ENCODE data around the gene TMEM163. TPM values are rescaled to one million over a fixed set of nuclear protein-coding genes. Genes with fewer than 3 reads are reported as not detected.
A peak's percentile ranks its signal among the peaks of the same experiment; 100 is the strongest.

TMEM163 gene
- total RNA-seq, 1 experiment from 2014 or later = 0.12 TPM

DNA sequence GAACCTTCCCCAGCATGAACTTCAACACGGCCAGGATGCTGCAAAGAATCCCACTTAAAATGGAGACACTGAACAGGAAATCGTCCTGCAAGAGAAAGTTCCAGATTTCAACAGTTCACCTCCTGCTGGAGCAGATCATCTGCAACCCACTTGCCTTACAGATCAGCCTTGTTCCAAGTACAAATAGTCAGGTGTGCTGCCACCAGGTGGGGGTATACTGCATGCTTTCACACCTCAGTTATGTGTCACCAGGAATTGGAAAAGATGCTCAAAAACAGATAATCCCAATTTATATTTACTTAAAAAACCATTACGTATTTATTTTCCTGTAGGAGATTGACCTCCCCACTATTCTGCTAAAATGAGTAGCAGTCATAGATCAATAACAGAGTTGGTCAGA is 252.7 kb downstream of the TMEM163 start:
- Histone ChIP-seq H3K27me3 (ENCODE audit: insufficient read depth, low read length) (no peaks in the 10 kb centered on the region), H3K9me3 (ENCODE audit: control insufficient read depth in 1 of 2, insufficient read depth in 1 of 2, low read depth in 1 of 2, low read length in 2 of 2) (no peaks in the 10 kb centered on the region), H3K9me2 (ENCODE audit: insufficient read depth) (no peaks in the 10 kb centered on the region), H3K4me2 (ENCODE audit: low read length) (no peak overlapping the region), H3K79me2 (ENCODE audit: insufficient read depth, low read length) (no peaks in the 10 kb centered on the region), H2AFZ (ENCODE audit: low read depth, low read length, poor library complexity, severe bottlenecking) (no peak overlapping the region), H3K9ac (ENCODE audit: low read length) (no peak overlapping the region), H3K4me3 (replicated peaks in 1 of 2; ENCODE audit: low read depth in 1 of 2, low read length in 2 of 2) (no peak overlapping the region), H4K20me1 (ENCODE audit: insufficient read depth) (no peaks in the 10 kb centered on the region), H3K36me3 (ENCODE audit: control insufficient read depth in 1 of 2, insufficient read depth in 2 of 2, low read length in 2 of 2) (no peaks in the 10 kb centered on the region), H3K27ac (ENCODE audit: low read depth, low read length) (no peak overlapping the region), H3K4me1 (ENCODE audit: control insufficient read depth in 1 of 2, insufficient read depth in 2 of 2, low read length in 2 of 2) (no peaks in the 10 kb centered on the region)
- ChIA-PET POLR2A (no interaction called here), CTCF (no interaction called here), RAD21 (ENCODE audit: low non-redundant PET in 1 of 2, low total read pairs in 2 of 2, uncharacterized antibody in 2 of 2, unreplicated experiment in 2 of 2) (no interaction called here)
- intact Hi-C loops (cut with micrococcal nuclease) = loop anchor here (1.0 to 10.0 kb wide), 2 partner anchors 309 to 432 kb away; no protein-coding TSS in a partner anchor
- ATAC-seq (peak; percentile 87), DNase-seq (ENCODE audit: low read depth, low spot score) (peak; percentile 54)
- no peak for TF ChIP-seq ELF1 (IDR thresholded peaks at IDR 0.05; ENCODE audit: borderline replicate concordance, low read depth)
- TF ChIP-seq FOSL1 (IDR thresholded peaks at IDR 0.05; ENCODE audit: low read depth) = no peak
- no peak for TF ChIP-seq CBX3 (IDR thresholded peaks at IDR 0.05; ENCODE audit: low read depth)
- no peak for TF ChIP-seq TCF7L2 (IDR thresholded peaks at IDR 0.05; ENCODE audit: borderline replicate concordance, extremely low read depth, insufficient read depth, insufficient read length)
- TF ChIP-seq, protein P1, sequence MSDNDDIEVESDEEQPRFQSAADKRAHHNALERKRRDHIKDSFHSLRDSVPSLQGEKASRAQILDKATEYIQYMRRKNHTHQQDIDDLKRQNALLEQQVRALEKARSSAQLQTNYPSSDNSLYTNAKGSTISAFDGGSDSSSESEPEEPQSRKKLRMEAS (IDR thresholded peaks at IDR 0.05) = 0 out of 2 replicates have a peak, but pooled peaks have one; percentile 32
- TF ChIP-seq YY1 (IDR thresholded peaks at IDR 0.05; ENCODE audit: extremely low read depth, insufficient replicate concordance, low read depth, low read length) = no peak
- no peak for TF ChIP-seq SP1 (IDR thresholded peaks at IDR 0.05; ENCODE audit: low read depth)
- TF ChIP-seq, protein P2, sequence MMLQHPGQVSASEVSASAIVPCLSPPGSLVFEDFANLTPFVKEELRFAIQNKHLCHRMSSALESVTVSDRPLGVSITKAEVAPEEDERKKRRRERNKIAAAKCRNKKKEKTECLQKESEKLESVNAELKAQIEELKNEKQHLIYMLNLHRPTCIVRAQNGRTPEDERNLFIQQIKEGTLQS (IDR thresholded peaks at IDR 0.05) = no peak
- no peak for TF ChIP-seq ZFX (IDR thresholded peaks at IDR 0.05)
- TF ChIP-seq JUND (IDR thresholded peaks at IDR 0.05) = no peak
- TF ChIP-seq EZH2phosphoT487 (IDR thresholded peaks at IDR 0.05; ENCODE audit: borderline replicate concordance) = no peak
- TF ChIP-seq, protein P3, sequence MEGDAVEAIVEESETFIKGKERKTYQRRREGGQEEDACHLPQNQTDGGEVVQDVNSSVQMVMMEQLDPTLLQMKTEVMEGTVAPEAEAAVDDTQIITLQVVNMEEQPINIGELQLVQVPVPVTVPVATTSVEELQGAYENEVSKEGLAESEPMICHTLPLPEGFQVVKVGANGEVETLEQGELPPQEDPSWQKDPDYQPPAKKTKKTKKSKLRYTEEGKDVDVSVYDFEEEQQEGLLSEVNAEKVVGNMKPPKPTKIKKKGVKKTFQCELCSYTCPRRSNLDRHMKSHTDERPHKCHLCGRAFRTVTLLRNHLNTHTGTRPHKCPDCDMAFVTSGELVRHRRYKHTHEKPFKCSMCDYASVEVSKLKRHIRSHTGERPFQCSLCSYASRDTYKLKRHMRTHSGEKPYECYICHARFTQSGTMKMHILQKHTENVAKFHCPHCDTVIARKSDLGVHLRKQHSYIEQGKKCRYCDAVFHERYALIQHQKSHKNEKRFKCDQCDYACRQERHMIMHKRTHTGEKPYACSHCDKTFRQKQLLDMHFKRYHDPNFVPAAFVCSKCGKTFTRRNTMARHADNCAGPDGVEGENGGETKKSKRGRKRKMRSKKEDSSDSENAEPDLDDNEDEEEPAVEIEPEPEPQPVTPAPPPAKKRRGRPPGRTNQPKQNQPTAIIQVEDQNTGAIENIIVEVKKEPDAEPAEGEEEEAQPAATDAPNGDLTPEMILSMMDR (IDR thresholded peaks at IDR 0.05 in 2 of 3, conservative IDR thresholded peaks at IDR 0.05 in 1 of 3; ENCODE audit: borderline replicate concordance in 1 of 3, insufficient read depth in 1 of 3, low read depth in 2 of 3, low read length in 2 of 3) = peak; percentile 67 to 72 (median 68)
- TF ChIP-seq, protein P4, sequence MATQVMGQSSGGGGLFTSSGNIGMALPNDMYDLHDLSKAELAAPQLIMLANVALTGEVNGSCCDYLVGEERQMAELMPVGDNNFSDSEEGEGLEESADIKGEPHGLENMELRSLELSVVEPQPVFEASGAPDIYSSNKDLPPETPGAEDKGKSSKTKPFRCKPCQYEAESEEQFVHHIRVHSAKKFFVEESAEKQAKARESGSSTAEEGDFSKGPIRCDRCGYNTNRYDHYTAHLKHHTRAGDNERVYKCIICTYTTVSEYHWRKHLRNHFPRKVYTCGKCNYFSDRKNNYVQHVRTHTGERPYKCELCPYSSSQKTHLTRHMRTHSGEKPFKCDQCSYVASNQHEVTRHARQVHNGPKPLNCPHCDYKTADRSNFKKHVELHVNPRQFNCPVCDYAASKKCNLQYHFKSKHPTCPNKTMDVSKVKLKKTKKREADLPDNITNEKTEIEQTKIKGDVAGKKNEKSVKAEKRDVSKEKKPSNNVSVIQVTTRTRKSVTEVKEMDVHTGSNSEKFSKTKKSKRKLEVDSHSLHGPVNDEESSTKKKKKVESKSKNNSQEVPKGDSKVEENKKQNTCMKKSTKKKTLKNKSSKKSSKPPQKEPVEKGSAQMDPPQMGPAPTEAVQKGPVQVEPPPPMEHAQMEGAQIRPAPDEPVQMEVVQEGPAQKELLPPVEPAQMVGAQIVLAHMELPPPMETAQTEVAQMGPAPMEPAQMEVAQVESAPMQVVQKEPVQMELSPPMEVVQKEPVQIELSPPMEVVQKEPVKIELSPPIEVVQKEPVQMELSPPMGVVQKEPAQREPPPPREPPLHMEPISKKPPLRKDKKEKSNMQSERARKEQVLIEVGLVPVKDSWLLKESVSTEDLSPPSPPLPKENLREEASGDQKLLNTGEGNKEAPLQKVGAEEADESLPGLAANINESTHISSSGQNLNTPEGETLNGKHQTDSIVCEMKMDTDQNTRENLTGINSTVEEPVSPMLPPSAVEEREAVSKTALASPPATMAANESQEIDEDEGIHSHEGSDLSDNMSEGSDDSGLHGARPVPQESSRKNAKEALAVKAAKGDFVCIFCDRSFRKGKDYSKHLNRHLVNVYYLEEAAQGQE (IDR thresholded peaks at IDR 0.05; ENCODE audit: low read depth) = no peak
- peak; percentile 68 for TF ChIP-seq RAD21 (IDR thresholded peaks at IDR 0.05; ENCODE audit: low read depth)
- no peak for TF ChIP-seq SIN3A (IDR thresholded peaks at IDR 0.05; ENCODE audit: low read depth)
- no peak for TF ChIP-seq POLR2AphosphoS5 (IDR thresholded peaks at IDR 0.05; ENCODE audit: low read depth, low read length)
- no peak for TF ChIP-seq ZNF274 (IDR thresholded peaks at IDR 0.05; ENCODE audit: low read depth, low read length)
- TF ChIP-seq EGR1 (IDR thresholded peaks at IDR 0.05; ENCODE audit: low read depth) = no peak
- no peak for TF ChIP-seq EZH2 (IDR thresholded peaks at IDR 0.05)
- TF ChIP-seq, protein P5, sequence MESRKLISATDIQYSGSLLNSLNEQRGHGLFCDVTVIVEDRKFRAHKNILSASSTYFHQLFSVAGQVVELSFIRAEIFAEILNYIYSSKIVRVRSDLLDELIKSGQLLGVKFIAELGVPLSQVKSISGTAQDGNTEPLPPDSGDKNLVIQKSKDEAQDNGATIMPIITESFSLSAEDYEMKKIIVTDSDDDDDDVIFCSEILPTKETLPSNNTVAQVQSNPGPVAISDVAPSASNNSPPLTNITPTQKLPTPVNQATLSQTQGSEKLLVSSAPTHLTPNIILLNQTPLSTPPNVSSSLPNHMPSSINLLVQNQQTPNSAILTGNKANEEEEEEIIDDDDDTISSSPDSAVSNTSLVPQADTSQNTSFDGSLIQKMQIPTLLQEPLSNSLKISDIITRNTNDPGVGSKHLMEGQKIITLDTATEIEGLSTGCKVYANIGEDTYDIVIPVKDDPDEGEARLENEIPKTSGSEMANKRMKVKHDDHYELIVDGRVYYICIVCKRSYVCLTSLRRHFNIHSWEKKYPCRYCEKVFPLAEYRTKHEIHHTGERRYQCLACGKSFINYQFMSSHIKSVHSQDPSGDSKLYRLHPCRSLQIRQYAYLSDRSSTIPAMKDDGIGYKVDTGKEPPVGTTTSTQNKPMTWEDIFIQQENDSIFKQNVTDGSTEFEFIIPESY (IDR thresholded peaks at IDR 0.05; ENCODE audit: extremely low read depth, insufficient replicate concordance, low read length) = no peak
- TF ChIP-seq SRF (IDR thresholded peaks at IDR 0.05; ENCODE audit: low read depth) = no peak
- TF ChIP-seq POLR2A (IDR thresholded peaks at IDR 0.05; ENCODE audit: borderline replicate concordance, extremely low read depth, insufficient read depth, insufficient read length) = no peak
- TF ChIP-seq CEBPB (IDR thresholded peaks at IDR 0.05; ENCODE audit: low read depth) = no peak
- BruUV-seq (replicated peaks) = no TSS peak

Data from HCT116 (cell line).